ENCODE results near the gene IL1RAPL2. TPM values are rescaled to one million over a fixed set of nuclear protein-coding genes. Genes with fewer than 3 reads are reported as not detected.
"Not testable (repeated sequence)": the region's sequence is repeated elsewhere in the genome, so short reads cannot be mapped to it uniquely, and the experiment has no call there.

IL1RAPL2 gene
- total RNA-seq, 1 donor from 2014 or later, result not detected

DNA sequence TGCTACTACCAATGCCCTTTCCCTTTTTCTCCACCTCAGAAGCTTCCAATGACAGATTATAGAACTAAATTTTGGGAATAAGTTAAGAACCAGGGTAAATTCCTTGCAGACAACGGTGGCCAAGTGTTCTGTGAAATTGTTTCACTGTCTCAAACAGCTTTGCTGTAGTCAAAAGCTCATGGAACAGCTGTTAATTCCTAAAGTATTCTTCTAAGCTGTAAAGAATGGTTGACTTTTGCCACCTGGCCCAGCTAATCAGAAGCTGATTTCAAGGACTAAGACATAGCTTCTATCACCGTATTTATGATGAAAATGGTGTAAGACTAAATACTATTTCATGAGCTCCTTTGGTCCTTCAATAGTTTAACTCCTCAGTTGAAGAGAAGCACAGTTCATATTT is 297.5 kb downstream of the IL1RAPL2 start:
- ChIA-PET CTCF (no interaction called here), POLR2A (no interaction called here)
- H3K4me1 Mint-ChIP-seq, result no peaks in the 10 kb centered on the region
- DNase-seq (no peak), ATAC-seq (ENCODE audit: low read depth) (no peak)
- H3K4me3 Mint-ChIP-seq, result no peak overlapping the region
- no peak for TF ChIP-seq CTCF (IDR thresholded peaks at IDR 0.05)
- no peak overlapping the region for H3K27ac Mint-ChIP-seq
- H3K9me3 Mint-ChIP-seq, result no peaks in the 10 kb centered on the region
- no peaks in the 10 kb centered on the region for H3K27me3 Mint-ChIP-seq
- intact Hi-C loops (cut with micrococcal nuclease), result no loop called here
- no peaks in the 10 kb centered on the region for H3K36me3 Mint-ChIP-seq (ENCODE audit: low read depth)

GRCh38 chrX:104864296-104864695 is 298.3 kb downstream of the IL1RAPL2 start:
- Mint-ChIP-seq H3K4me3 (no peak overlapping the region), H3K4me1 (no peaks in the 10 kb centered on the region), H3K9me3 (no peaks in the 10 kb centered on the region), H3K36me3 (ENCODE audit: low read depth) (no peaks in the 10 kb centered on the region), H3K27me3 (no peaks in the 10 kb centered on the region), H3K27ac (no peak overlapping the region)
- DNase-seq (no peak), ATAC-seq (ENCODE audit: low read depth) (no peak)
- intact Hi-C loops (cut with micrococcal nuclease), result no loop called here
- ChIA-PET POLR2A (no interaction called here), CTCF (no interaction called here)
- no peak for TF ChIP-seq CTCF (IDR thresholded peaks at IDR 0.05)

DNA sequence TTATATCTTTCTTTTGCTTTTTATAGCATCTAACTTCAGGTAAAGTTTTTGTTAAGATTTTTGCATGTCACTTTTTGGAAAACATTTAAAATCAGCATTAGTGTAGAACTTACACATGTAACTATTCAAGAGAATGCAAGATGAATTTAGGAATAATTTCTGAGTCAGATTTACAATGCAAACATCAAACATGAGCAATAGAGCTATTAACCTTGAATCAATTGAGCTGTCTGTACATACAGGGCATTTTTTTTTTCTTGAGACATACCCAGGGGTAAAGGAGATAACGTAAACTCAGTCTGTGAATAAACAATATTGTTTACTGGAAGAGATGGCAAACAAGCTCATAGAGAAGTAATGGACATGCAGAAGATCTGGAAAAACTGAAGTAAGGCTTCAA is 311.5 kb downstream of the IL1RAPL2 start:
- DNase-seq (no peak), ATAC-seq (ENCODE audit: low read depth) (no peak)
- CTCF ChIA-PET, result no interaction called here
- H3K27me3 Mint-ChIP-seq, result no peaks in the 10 kb centered on the region
- TF ChIP-seq CTCF (IDR thresholded peaks at IDR 0.05), result no peak
- no peaks in the 10 kb centered on the region for H3K36me3 Mint-ChIP-seq (ENCODE audit: low read depth)
- H3K4me3 Mint-ChIP-seq, result no peak overlapping the region
- no peaks in the 10 kb centered on the region for H3K4me1 Mint-ChIP-seq
- intact Hi-C loops (cut with micrococcal nuclease), result no loop called here
- H3K27ac Mint-ChIP-seq, result no peak overlapping the region
- POLR2A ChIA-PET, result no interaction called here
- H3K9me3 Mint-ChIP-seq, result no peaks in the 10 kb centered on the region

- Mint-ChIP-seq H3K4me1 (no peaks in the 10 kb centered on the region), H3K9me3 (no peaks in the 10 kb centered on the region), H3K36me3 (ENCODE audit: low read depth) (no peaks in the 10 kb centered on the region), H3K4me3 (no peak overlapping the region), H3K27ac (no peak overlapping the region), H3K27me3 (no peaks in the 10 kb centered on the region)
- POLR2A ChIA-PET, result no interaction called here
- CTCF ChIA-PET, result no interaction called here
- DNase-seq (no peak), ATAC-seq (ENCODE audit: low read depth) (no peak)
- intact Hi-C loops (cut with micrococcal nuclease), result no loop called here
- no peak for TF ChIP-seq CTCF (IDR thresholded peaks at IDR 0.05)
These were observed 336.1 kb downstream of the IL1RAPL2 start for GRCh38 chrX:104902070-104902469.

GRCh38 chrX:104909694-104910093 is 343.7 kb downstream of the IL1RAPL2 start:
- ATAC-seq (ENCODE audit: low read depth); H3K27ac Mint-ChIP-seq; POLR2A ChIA-PET; intact Hi-C loops (cut with micrococcal nuclease); H3K9me3 Mint-ChIP-seq; CTCF ChIA-PET; H3K27me3 Mint-ChIP-seq; H3K36me3 Mint-ChIP-seq (ENCODE audit: low read depth); H3K4me1 Mint-ChIP-seq; DNase-seq: not testable (repeated sequence)
- peak overlapping the region; percentile 55 for H3K4me3 Mint-ChIP-seq

DNA sequence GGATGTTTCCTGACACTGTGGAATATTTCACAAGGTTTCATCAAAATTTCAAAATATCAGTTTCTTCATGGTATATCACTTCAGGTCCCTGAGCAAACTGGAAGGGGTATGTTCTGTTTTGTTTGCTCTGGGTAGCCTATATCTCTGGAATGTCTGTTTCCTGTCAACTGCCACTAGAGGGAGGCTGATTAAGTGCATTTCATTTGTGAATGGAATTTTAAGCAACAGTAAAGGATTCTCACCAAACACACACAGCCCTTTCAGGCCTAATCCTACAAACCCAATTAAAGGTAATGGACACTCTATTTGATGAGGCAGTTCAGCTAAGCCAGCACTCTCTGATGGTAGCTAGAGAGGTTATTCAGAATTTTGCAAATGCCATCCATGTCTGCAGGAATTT is 347.3 kb downstream of the IL1RAPL2 start:
- DNase-seq, result no peak
- intact Hi-C loops (cut with micrococcal nuclease), result no loop called here
- Mint-ChIP-seq H3K27me3 (no peaks in the 10 kb centered on the region), H3K4me1 (no peaks in the 10 kb centered on the region), H3K27ac (no peak overlapping the region), H3K36me3 (ENCODE audit: low read depth) (no peaks in the 10 kb centered on the region), H3K9me3 (no peaks in the 10 kb centered on the region), H3K4me3 (no peak overlapping the region)
- CTCF ChIA-PET, result no interaction called here
- no peak for TF ChIP-seq CTCF (IDR thresholded peaks at IDR 0.05)
- ATAC-seq (ENCODE audit: low read depth), result no peak
- POLR2A ChIA-PET, result no interaction called here

DNA sequence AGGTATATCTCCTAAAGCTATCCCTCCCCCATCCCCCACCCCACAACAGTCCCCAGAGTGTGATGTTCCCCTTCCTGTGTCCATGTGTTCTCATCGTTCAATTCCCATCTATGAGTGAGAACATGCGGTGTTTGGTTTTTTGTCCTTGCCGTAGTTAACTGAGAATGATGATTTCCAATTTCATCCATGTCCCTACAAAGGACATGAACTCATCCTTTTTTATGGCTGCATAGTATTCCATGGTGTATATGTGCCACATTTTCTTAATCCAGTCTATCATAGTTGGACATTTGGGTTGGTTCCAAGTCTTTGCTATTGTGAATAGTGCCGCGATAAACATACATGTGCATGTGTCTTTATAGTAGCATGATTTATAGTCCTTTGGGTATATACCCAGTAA is 348.7 kb downstream of the IL1RAPL2 start:
- H3K27me3 Mint-ChIP-seq; H3K4me1 Mint-ChIP-seq; H3K27ac Mint-ChIP-seq; DNase-seq; intact Hi-C loops (cut with micrococcal nuclease); H3K9me3 Mint-ChIP-seq; H3K36me3 Mint-ChIP-seq (ENCODE audit: low read depth); ATAC-seq (ENCODE audit: low read depth); POLR2A ChIA-PET; H3K4me3 Mint-ChIP-seq; CTCF ChIA-PET: not testable (repeated sequence)

Data from activated B cell treated with CpG ODN at 0.5 μM for 24 hours (primary cell).